Measurements from ENCODE around the gene SMG6. TPM values are rescaled to one million over a fixed set of nuclear protein-coding genes. Genes with fewer than 3 reads are reported as not detected.

Gene SMG6
- total and polyA plus RNA-seq, 2 of the 4 experiments (the other 2 are of a cell fraction) = 16.3 to 30.3 TPM

DNA sequence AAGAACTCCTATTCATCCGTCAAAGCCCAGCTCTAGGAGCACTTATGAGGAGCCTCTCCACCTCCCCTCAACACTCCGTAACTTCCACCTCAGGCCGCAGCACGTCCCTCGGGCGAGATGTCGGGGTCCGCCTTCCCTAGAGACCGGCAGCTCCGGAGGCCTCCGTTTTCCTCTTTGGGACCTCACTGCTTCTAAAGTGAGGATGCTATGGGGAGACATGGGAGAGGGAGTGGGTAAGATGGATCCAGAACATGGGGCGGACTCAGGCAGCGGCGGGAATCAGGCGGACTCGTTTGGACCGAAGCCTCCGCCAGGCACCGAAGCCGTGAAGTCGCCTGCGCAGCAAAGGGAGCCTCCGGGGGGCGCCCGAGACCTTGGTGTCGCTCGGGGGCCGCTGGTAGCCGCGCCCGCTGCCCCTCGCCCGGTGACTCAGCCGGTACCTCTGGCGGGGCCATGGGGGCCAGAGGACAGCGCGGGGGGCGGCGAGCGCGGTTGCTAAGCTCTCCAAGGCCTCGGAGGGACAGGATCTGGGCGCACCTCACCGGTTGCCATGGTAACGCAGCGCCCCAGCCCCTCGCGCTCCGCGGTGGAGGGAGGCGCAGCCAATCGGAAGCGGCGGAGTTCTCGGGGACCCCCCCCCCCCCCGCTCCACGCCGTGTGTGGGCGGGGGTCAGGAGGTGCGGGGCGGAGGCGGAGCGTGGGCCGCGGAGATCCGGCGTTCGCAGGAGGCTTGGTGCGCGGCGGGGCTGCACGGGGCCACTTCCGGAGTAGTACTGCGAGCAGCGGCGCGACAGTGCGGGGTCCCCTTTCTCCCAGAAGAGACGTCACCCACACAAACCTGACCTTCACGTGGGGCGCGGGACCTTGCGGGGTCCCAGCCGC, 250.0 kb downstream of the SMG6 start:
- BruUV-seq (replicated peaks) = no TSS peak
- Histone ChIP-seq H3K18ac (ENCODE audit: low read depth, low read length) (no peak overlapping the region; the same call in 1 of the 2 replicates), H2BK5ac (ENCODE audit: low read depth, low read length, poor library complexity, severe bottlenecking) (no peak overlapping the region), H2BK15ac (ENCODE audit: low read depth, low read length) (peak overlapping the region; percentile 80; the same call in 1 of the 3 replicates), H3K9me1 (ENCODE audit: insufficient read depth, low read length) (no peaks in the 10 kb centered on the region), H3K4me2 (ENCODE audit: low read depth, low read length) (peak overlapping the region; percentile 78), H2AK5ac (ENCODE audit: low read depth, low read length) (peak overlapping the region; percentile 73; the same call in 1 of the 2 replicates), H3K9me3 (ENCODE audit: control insufficient read depth, insufficient read depth, low read length) (no peaks in the 10 kb centered on the region), H3K4me3 (ENCODE audit: insufficient read depth, low read depth, low read length) (peak overlapping the region; percentile 35), H3K79me1 (ENCODE audit: low read depth in 1 of 2, low read length in 2 of 2) (peaks cover 0 to 18% of the 10 kb centered on the region in 2 experiments; a peak in 2 of 4 replicates), H4K91ac (ENCODE audit: insufficient read depth, low read depth, low read length) (no peak overlapping the region), H2AFZ (replicated peaks; ENCODE audit: low read length, poor library complexity) (peak overlapping the region; percentile 89), H2BK120ac (ENCODE audit: low read depth, low read length) (peak overlapping the region; percentile 32; the same call in 1 of the 2 replicates), H3K4ac (ENCODE audit: low read depth, low read length) (peak overlapping the region; percentile 63), H2AK9ac (replicated peaks; ENCODE audit: low read depth, low read length, poor library complexity) (peak overlapping the region; percentile 99), H3K14ac (replicated peaks; ENCODE audit: low read depth, low read length) (no peak overlapping the region), H3K56ac (ENCODE audit: extremely low read depth, insufficient read depth, low read length) (no peak overlapping the region), H4K5ac (ENCODE audit: low read depth, low read length) (no peak overlapping the region), H4K20me1 (ENCODE audit: insufficient read depth, low read length) (peaks cover 30% of the 10 kb centered on the region), H2BK20ac (ENCODE audit: low read depth, low read length) (peak overlapping the region; percentile 82; the same call in 1 of the 2 replicates), H3K23ac (ENCODE audit: low read depth, low read length) (peak overlapping the region; percentile 86), H3K36me3 (ENCODE audit: control insufficient read depth, insufficient read depth, low read length) (peaks cover 17% of the 10 kb centered on the region), H4K8ac (ENCODE audit: low read depth in 2 of 2, low read length in 2 of 2) (peak overlapping the region in 1 of 2 experiments; percentile 37; a peak in 2 of 4 replicates), H3K27ac (ENCODE audit: insufficient read depth, low read length) (peak overlapping the region; percentile 54), H3K4me1 (ENCODE audit: control insufficient read depth, insufficient read depth, low read length) (peaks cover 18% of the 10 kb centered on the region), H3K9ac (ENCODE audit: low read depth, low read length) (peak overlapping the region; percentile 54), H3K27me3 (ENCODE audit: control insufficient read depth, insufficient read depth, low read length) (no peaks in the 10 kb centered on the region)
- WGBS, 2 experiments (ENCODE audit: extremely low coverage in 2 of 2, insufficient read length in 1 of 2) = 4% methylated on average over 18 of the region's 84 CpGs; no CpG with 5 or more reads in 1 of the 2 experiments
- DNase-seq (peak; percentile 67), ATAC-seq (ENCODE audit: low read depth) (peak; percentile 1)
- in situ Hi-C loops (cut with MboI; ENCODE audit: low sequenced_read_pairs) = no loop called here
- intact Hi-C loops (cut with micrococcal nuclease) = loop anchor here (5.0 kb wide), 2 partner anchors 284 to 299 kb away; partner anchors contain the start of genes SGSM2 and TSR1
- dilution Hi-C loops (cut with HindIII; ENCODE audit: low sequenced_read_pairs, unreplicated experiment) = no loop called here
- TF ChIP-seq FOS (IDR thresholded peaks at IDR 0.05; ENCODE audit: low read depth, low read length) (peak; percentile 61), MAFK (IDR thresholded peaks at IDR 0.05; ENCODE audit: low read depth, low read length) (no peak), NFE2L2 (IDR thresholded peaks at IDR 0.05; ENCODE audit: low read depth, low read length) (no peak), POLR2A (IDR thresholded peaks at IDR 0.05; ENCODE audit: low read depth, low read length) (no peak), RAD21 (IDR thresholded peaks at IDR 0.05; ENCODE audit: low read length) (peak; percentile 67), CHD1 (IDR thresholded peaks at IDR 0.05; ENCODE audit: low read depth, low read length) (0 out of 2 replicates have a peak, but pooled peaks have one; percentile 7), SMC3 (IDR thresholded peaks at IDR 0.05; ENCODE audit: low read depth, low read length) (peak; percentile 45), RFX5 (IDR thresholded peaks at IDR 0.05; ENCODE audit: low read depth, low read length) (0 out of 2 replicates have a peak, but pooled peaks have one; percentile 26), MXI1 (IDR thresholded peaks at IDR 0.05; ENCODE audit: borderline replicate concordance, low read depth, low read length) (peak; percentile 29; the same call in 1 of the 2 replicates), CEBPB (IDR thresholded peaks at IDR 0.05; ENCODE audit: low read depth, low read length) (no peak), MAZ (IDR thresholded peaks at IDR 0.05; ENCODE audit: borderline replicate concordance, low read depth, low read length) (peak; percentile 91; the same call in 1 of the 2 replicates), RCOR1 (IDR thresholded peaks at IDR 0.05; ENCODE audit: insufficient replicate concordance, low read length) (no peak)
- TF ChIP-seq, protein P1, sequence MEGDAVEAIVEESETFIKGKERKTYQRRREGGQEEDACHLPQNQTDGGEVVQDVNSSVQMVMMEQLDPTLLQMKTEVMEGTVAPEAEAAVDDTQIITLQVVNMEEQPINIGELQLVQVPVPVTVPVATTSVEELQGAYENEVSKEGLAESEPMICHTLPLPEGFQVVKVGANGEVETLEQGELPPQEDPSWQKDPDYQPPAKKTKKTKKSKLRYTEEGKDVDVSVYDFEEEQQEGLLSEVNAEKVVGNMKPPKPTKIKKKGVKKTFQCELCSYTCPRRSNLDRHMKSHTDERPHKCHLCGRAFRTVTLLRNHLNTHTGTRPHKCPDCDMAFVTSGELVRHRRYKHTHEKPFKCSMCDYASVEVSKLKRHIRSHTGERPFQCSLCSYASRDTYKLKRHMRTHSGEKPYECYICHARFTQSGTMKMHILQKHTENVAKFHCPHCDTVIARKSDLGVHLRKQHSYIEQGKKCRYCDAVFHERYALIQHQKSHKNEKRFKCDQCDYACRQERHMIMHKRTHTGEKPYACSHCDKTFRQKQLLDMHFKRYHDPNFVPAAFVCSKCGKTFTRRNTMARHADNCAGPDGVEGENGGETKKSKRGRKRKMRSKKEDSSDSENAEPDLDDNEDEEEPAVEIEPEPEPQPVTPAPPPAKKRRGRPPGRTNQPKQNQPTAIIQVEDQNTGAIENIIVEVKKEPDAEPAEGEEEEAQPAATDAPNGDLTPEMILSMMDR (conservative IDR thresholded peaks at IDR 0.05; ENCODE audit: low read depth, low read length) = peak; percentile 69
- CTCF ChIA-PET = interaction anchor here (0.6 to 1.6 kb wide), 7 partner anchors 37 to 283 kb away, joined by 3 to 6 read pairs (median 3); partner anchors contain the start of gene TSR1
- POLR2A ChIA-PET (ENCODE audit: unreplicated experiment) = no interaction called here
